Retinal pigment epithelial cell (primary cell): Measurements from ENCODE around the gene ATP5MG.
"Not testable (repeated sequence)": the region's sequence is repeated elsewhere in the genome, so short reads cannot be mapped to it uniquely, and the experiment has no call there.

Experiments used
- DNase-seq: peaks from one replicate; pipeline ENCODE4 v3.0.0-alpha.2; 2010; ENCODE audit warnings: low read depth
- H3K4me3 ChIP-seq: 2 replicates; pipeline ENCODE4 v1.5.1; 2011; ENCODE audit warnings: mild to moderate bottlenecking, low read length, control low read depth, moderate library complexity
- CTCF ChIP-seq: conservative IDR thresholded peaks from 2 replicates; pipeline ENCODE4 v1.5.1; 2011; ENCODE audit warnings: low read depth, low read length, control low read depth, inconsistent platforms

The ATP5MG gene

GRCh38 chr11:118382954-118383353 is 18.5 kb upstream of the ATP5MG start:
- TF ChIP-seq CTCF, result no peak
- no peak for DNase-seq
- H3K4me3 ChIP-seq, result no peak overlapping the region

GRCh38 chr11:118383657-118384056 is 17.7 kb upstream of the ATP5MG start:
- no peak for DNase-seq
- no peak for TF ChIP-seq CTCF
- H3K4me3 ChIP-seq, result no peak overlapping the region

- no peak for TF ChIP-seq CTCF
- H3K4me3 ChIP-seq, result no peak overlapping the region
- DNase-seq, result no peak
Observed at GRCh38 chr11:118396097-118396501, 5.3 kb upstream of the ATP5MG start.

GRCh38 chr11:118397448-118397847 is 4.0 kb upstream of the ATP5MG start:
- TF ChIP-seq CTCF, result no peak
- DNase-seq, result no peak
- H3K4me3 ChIP-seq, result no peak overlapping the region

- no peak overlapping the region for H3K4me3 ChIP-seq
- TF ChIP-seq CTCF, result no peak
- DNase-seq, result no peak
Observed at GRCh38 chr11:118398791-118399559, 2.4 kb upstream of the ATP5MG start.

- H3K4me3 ChIP-seq, result peak overlapping the region; percentile 84
- no peak for TF ChIP-seq CTCF
- DNase-seq, result peak; percentile 32
Observed at GRCh38 chr11:118401880-118402590, 629 bp downstream of the ATP5MG start.

GRCh38 chr11:118402594-118402993 is 1.2 kb downstream of the ATP5MG start:
- not testable (repeated sequence) for DNase-seq
- peak overlapping the region; percentile 84 for H3K4me3 ChIP-seq
